Skin epidermis (tissue), 12 donors: ENCODE measurements around the gene KDM3A.
A peak's percentile ranks its signal among the peaks of the same experiment; 100 is the strongest.

Source experiments
- H3K27ac ChIP-seq, 21 experiments: fragments of 200-600 bp; sonication (generic) in 11 of 21; one replicate each; pipeline ENCODE4 v1.5.0; 2020; ENCODE audit warnings: mild to moderate bottlenecking in 3 of 21, inconsistent platforms in 2 of 21, moderate library complexity in 2 of 21
- H3K4me3 ChIP-seq, 7 experiments: fragments of 200-600 bp; sonication (generic) in 2 of 7; one replicate each; pipeline ENCODE4 v1.5.0; 2020; ENCODE audit warnings: inconsistent platforms in 2 of 7, mild to moderate bottlenecking in 2 of 7, moderate library complexity in 1 of 7

KDM3A gene

DNA sequence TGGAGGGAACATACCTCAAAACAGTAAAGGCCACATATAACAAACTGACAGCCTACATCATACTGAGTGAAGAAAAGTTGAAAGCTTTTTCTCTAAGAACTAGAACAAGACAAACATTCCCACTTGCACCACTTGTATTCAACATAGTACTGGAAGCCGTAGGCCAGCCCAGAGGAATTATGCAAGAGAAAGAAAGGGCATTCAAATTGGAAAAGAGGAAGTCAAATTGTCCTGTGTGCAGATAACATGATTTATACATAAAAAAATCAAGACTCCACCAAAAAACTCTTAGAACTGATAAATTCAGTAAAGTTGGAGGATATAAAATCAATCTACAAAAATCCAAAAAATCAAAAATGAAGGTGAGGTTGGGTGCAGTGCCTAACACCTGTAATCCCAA, 8.0 kb upstream of the KDM3A start:
- Histone ChIP-seq H3K27ac (no peak overlapping the region), H3K4me3 (no peak overlapping the region)

DNA sequence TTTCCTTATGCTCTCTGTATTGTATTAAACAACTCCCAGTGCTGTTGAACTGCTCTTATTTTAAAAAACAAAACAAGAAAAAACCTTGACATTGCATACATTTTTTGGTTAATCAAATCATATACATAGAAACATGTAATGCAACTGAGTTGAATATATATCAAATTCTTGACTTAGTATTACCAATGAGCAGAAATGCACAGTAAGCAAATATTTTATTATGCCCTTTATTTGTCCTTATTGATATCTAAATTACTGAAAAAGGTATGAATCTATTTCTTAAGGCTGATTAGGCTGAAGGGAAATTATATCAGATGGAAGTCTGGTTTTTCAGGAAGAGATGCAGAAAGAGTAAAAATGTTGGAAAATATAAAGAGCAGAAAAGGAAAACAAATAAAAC, 6.9 kb upstream of the KDM3A start:
- Histone ChIP-seq H3K4me3 (no peak overlapping the region), H3K27ac (no peak overlapping the region)

DNA sequence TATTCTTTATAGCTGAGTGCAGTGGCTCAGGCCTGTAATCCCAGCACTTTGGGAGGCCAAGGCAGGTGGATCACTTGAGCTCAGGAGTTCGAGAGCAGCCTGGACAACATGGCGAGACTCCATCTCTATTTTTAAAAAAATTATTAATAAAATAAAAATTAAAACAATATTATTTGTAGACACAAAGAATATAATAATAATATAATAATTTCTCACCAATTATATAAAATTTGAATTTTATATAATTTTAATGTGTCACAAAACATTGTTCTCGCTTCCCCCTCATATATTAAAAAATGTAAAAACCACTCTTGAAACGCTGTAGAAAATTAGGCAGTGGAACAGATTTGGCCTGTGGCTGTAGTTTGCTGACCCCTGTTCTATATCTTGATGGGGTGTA, 5.6 kb upstream of the KDM3A start:
- Histone ChIP-seq H3K27ac (no peak overlapping the region), H3K4me3 (no peak overlapping the region)

DNA sequence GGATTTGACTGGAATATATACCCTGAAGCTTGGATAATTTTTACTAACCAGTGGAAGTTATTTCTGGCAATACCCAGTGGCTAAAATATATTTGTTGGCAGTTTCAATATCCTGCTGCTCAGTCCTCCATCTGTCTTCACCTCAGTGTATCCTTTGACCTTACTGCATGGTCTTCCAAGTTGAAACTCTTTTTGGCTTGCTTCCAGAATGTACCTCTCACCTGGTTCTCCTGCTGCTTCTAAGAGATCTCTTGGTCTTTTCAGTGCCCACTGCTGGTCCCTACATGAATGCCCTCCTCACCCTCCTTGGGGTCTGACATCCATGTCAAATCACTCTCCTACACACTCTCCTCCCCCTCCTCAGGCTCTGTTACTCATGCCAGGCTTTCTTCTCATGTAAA, 4.8 kb upstream of the KDM3A start:
- H3K27ac ChIP-seq: no peak overlapping the region
- no peak overlapping the region for H3K4me3 ChIP-seq

DNA sequence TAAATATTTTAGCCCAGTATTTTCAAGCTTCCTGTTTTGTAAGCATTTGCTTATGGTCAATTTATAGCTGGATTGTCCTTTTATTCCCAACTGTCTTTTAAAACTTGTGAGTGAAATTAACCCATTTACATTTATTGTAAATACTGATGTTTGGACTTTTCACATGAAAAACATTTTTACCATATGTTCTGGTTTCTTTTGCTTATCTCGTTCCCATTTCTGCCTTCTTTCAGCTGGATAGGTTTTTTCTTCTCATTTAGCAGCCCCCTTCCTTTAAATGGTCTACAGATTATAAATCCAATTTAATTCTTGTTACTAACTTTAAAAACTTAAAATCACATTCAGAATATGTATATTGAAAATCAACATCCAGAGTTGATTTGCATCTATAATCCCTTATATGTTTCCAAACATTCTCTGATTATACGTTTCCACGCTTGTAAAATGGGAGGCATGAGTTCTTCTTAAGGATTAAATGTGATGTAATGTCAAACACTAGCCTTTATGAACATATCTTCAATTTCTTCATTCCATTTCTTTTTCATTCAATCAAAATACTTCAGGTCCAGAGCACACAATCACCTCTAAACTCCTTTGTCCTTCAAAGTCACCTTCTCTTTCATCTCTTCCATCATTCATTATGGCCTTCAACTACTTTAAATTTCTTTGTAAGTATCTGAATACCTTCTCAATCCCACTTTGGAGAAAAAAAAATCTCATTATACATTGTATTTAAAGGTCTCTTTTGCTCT, 1.1 kb upstream of the KDM3A start:
- Histone ChIP-seq H3K27ac (peak overlapping the region in 18 of 21 experiments; percentile 89 to 99 (median 95)), H3K4me3 (peak overlapping the region in 4 of 7 experiments; percentile 71 to 83 (median 78))

DNA sequence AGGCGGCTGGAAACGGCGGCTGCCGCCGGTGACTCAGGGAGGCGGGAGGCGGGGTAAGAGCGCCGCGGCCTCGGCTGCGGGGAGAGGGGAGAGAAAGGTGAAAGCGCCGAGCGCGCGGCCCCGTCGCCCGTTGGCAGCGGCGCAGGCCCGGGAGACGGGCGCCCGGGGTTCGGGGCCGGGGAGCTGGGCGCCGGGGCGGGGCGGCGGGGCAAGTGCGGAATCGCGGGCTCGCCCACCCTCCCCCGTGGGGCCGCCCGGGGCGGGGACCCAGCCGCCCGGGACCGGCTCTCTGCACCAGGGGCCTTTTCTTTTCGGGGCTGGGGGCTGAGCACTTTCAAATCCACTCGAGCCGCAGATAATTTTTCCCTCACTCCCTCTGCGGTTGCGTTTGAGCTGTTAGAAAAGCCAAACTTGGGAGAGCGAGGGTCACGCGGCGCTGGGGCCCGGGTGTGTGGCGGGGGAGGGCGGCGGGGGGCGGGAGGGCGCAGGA, 266 bp downstream of the KDM3A start:
- peak overlapping the region; percentile 58 to 83 (median 78) for H3K4me3 ChIP-seq
- H3K27ac ChIP-seq: peak overlapping the region; percentile 89 to 99 (median 95)

DNA sequence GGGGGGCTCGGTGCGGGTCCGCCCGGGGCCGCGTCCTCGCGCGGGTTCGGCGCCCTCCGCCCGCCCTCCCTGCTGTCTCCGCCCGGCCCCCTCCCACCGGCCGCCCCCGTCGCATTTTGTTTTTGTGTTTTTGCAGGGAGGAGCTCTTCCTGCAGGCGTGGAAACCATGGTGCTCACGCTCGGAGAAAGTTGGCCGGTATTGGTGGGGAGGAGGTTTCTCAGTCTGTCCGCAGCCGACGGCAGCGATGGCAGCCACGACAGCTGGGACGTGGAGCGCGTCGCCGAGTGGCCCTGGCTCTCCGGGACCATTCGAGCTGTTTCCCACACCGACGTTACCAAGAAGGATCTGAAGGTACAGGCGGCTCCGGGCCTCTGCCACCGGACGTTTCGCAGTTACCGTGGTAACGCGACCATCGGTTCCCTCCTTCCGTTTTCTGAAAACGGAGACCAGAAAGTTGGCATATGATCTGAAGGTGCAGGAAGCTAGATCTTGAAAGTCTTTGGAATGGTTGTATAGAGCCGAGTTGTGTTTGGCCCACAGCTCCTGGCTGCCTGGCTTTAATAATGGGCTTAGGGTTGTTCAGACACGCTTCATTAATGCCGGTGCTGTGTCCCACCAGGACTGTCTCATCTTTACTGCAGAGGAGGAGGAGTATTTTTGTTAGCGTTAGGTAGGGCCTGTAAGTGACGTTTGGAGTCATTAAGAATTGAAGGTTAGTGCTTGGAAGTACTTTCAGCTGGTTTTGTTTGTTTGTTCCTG, 891 bp downstream of the KDM3A start:
- Histone ChIP-seq H3K27ac (peak overlapping the region; percentile 89 to 99 (median 95)), H3K4me3 (peak overlapping the region; percentile 58 to 83 (median 78))

DNA sequence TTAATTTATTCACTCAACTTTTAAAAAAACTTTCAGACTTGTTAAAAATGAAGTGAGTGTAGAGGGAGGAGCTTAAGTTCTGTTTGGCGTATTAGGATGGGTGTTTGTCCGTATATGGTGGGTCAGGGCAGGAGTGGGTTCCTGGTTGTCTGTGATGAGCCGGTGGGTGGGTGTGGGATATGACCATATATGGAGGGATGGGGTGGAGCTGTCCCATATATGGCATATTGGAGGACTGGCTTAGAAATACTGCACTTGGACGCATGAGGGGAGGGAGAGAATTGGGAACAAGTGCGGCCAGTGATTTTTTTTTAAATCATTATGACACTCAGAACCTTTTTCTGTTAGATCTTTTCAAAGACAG, 1.5 kb downstream of the KDM3A start:
- peak overlapping the region in 20 of 21 experiments; percentile 89 to 99 (median 95) for H3K27ac ChIP-seq
- H3K4me3 ChIP-seq: peak overlapping the region; percentile 58 to 83 (median 78)

DNA sequence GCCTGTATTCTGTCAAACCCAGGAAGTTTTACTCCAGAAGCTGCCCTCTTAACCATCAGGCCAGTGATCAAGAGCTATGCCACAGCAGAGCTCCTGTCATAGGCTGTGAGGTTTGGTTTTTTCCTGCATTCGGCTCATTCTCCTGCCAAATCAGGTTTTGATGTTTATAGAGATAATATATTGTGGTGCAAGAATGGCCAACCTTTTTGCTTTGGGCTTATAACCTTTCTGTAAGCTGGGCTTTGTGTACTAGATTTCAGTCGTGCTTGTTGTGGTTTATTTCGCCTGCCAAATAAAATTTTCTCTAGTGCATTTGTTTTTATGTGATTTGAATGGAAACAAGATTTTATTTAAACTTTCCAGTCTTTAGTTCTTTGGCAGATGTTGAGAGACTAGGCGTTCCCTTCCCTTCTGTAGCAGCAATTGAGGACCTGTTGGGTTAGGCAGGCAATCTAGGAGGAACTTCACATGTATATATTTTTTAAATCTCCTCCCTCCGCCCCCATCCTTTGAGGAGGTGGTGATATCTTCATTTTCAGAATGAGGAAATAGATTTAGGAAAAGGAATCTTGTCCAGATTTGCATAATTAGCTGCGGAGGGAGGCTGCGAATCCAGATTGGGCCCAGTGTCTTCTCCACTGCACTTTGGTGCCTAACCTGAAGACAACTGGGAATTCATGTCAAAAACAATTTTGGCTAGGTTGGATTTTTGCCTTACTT, 2.6 kb downstream of the KDM3A start:
- Histone ChIP-seq H3K27ac (peak overlapping the region in 10 of 21 experiments; percentile 14 to 59 (median 36)), H3K4me3 (peak overlapping the region in 4 of 7 experiments; percentile 8 to 83 (median 46))

DNA sequence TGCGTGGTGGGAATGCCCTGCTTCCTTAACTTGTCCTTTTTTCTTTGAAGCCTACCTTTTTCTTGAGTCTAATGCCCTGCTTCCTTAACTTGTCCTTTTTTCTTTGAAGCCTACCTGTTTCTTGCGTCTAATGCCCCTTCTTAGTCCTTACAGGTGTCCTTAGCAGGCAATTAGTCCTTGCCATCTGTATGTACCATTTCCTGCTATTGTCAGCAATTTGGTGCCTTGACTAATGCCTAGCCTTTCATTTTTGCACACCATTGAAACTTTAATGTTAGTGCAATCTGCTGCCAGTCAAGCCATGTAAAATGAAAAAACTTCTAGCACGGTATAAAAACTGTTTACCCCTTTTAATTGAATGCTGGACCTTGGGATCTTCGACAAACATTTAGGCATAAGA, 4.3 kb downstream of the KDM3A start:
- no peak overlapping the region for H3K4me3 ChIP-seq
- peak overlapping the region in 1 of 21 experiments; percentile 18 for H3K27ac ChIP-seq

DNA sequence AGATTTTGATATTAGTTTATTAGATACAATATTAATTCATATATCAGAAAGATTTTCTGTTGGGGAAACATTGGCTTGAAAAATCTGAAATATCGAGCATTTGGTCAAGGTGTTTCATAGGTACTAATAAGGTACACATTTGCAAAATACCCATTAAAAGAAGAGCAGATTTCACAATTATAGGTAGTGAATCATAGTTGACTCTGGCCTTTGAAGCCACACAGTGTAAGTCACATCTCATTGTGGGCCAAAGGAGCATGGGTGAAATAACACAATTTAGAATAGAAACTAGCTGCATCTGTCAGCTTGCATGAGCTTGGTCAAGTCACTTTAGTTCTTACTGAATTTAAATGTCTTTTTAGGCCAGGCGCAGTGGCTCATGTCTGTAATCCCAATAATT, 4.9 kb downstream of the KDM3A start:
- Histone ChIP-seq H3K27ac (no peak overlapping the region), H3K4me3 (no peak overlapping the region)

DNA sequence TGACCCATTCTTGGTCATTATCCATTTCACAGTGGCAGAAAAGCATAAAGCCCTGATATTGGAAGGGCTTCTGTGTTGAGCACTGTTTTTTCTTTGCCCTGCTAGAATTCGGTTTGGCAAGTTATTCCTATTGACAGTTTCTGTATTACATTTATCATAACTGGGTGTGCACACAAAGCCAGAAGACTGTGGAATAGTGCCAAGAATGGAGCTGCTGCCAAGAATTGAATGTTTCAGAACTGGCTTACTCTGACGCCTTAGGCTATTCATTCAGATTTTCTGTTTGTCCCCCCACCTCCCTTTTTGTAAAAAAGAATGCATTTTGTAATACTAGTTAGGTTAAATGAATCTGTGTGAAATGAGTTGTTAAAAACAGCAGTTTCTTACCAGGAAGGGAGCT, 12.7 kb downstream of the KDM3A start:
- H3K4me3 ChIP-seq: no peak overlapping the region
- peak overlapping the region in 3 of 21 experiments; percentile 11 to 60 (median 45) for H3K27ac ChIP-seq

DNA sequence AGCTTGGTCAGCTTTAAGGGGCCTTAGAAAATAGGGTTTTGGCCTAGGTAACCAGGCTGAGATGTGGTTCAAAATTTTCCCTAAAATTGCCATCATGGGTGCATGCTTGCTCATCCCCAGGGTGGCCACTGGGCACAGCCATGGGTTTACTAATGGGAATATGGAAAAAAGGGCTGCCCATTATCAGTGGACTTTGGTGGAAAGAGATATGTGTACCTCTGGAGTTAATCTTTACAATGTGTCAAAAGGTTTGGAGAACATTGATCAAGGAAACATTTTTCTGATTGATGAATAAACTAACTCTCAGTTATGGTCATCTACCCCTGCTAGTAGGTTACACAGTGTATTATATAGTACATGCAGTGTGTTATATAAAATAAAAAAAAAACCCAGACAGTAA, 13.1 kb downstream of the KDM3A start:
- Histone ChIP-seq H3K4me3 (no peak overlapping the region), H3K27ac (peak overlapping the region in 2 of 21 experiments; percentile 45 to 60)

DNA sequence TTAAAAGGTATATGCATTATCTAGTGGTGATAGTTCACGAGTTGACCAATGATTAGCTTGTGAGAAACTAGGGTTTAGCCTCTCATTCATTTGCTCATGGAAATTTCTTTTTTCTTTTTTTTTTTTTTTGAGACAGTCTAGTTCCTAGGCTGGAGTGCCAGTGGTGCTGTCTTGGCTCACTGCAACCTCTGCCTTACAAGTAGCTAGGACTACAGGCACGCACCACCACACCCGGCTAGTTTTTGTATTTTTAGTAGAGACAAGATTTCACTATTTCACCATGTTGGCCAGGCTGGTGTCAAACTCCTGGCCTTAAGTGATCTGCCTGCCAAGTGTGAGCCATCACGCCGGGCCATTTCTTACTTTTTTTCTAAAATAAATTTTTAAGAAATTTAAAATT, 14.0 kb downstream of the KDM3A start:
- Histone ChIP-seq H3K27ac (no peak overlapping the region), H3K4me3 (no peak overlapping the region)

DNA sequence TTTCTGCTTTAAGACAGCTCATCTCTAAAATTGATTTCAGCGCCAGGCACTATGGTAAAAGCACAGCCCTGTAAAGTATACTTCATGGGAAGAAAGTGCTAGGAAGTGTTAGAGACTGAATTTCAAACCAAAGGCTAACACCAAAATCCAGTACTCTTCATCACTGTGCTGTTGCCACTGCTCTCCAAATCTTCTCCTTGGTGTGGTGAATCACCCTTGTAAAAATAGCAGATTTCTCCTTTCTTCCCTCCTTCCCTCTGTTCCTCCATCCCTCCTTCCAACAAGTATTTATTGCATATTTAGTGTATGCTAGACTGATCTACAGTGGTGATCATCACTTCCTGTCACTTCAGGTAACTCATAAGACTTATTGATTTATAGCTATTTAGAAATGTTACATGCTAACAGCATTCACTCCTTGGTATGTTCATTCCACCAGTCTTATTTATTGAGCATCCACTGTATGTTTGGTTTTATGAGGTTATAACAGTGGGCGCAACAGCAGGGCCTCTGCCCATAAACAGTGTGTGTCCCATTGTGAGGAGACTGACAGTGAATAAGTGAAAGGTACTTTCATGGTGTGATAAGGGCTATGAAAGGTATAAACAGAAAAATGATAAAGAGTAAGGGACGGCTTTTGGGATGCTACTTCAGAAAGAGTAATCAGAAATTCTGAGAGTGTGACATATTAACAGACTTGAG, 20.0 kb downstream of the KDM3A start:
- no peak overlapping the region for H3K27ac ChIP-seq
- no peak overlapping the region for H3K4me3 ChIP-seq

DNA sequence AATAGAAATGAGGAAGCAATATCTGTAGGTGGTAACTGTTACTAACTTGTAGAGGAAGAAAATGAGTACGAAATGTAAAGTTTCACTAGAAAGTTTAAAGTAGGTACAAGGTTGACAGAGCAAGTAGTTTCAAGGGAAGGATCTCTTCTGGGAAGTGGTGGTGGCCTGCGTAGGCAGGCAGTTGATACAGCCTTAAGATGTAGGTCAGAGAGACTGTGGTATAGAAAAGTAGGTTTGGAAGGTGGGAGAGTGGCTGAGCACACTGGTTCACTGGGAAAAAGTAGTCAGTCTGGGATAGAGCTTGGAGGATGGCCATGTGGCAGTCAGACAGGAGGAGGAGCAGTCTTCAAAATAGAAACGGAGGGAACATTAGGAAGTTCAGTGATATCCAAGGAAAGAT, 23.5 kb downstream of the KDM3A start:
- H3K27ac ChIP-seq: peak overlapping the region in 1 of 21 experiments; percentile 5
- no peak overlapping the region for H3K4me3 ChIP-seq

DNA sequence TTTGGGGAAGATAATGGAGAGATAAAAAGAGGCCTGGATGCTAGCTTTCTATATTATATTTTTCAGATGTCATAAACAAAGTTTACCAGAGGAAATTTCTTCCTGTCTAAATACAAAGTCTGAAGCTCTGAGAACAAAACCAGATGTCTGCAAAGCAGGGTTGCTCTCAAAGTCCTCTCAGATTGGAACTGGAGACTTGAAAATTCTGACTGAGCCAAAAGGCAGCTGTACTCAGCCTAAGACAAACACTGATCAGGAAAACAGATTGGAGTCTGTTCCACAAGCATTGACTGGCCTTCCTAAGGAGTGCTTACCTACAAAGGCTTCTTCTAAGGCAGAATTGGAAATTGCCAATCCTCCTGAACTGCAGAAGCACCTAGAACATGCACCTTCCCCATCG, 25.1 kb downstream of the KDM3A start:
- H3K27ac ChIP-seq: peak overlapping the region in 1 of 21 experiments; percentile 32
- no peak overlapping the region for H3K4me3 ChIP-seq

DNA sequence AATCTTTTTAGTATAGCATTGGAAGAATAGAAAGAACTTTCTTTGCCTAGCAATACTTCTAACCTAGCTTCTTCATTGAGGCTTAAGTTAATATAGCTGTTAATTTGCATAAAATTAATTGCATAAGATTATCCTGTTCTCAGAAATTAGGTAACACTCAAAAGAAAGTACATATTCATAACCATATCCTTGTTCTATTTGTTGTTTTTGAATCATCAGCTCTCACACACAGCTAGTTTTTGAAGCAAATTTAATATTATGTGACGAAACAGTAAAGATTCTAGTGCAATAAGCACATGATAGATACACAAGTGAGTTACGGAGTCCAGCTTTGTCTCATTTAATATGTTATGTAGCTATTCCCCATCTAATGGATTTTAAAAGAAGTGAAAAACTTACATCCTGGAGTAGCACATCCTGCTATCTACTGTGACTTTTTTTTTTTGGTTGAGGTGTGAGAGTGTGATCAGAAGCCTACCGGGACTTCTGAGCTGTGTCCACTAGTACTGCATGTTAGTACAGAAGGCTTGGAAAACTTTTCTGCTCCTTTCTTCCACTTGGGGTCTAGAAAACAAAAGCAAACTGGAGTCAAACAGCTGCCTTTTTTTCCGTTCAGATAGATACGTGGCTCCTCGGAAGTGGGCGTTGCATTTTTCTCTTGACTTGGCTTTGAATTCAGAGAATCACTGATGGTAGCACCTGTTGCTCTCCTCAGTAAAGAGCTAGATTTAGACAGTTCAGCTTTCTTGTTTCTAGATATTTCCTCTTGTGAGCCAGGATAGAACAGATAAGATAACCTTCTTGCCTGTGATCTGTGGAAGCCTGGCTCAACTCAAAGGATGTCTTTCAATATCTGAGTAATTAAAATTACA, 27.2 kb downstream of the KDM3A start:
- H3K4me3 ChIP-seq: no peak overlapping the region
- peak overlapping the region in 2 of 21 experiments; percentile 5 to 53 for H3K27ac ChIP-seq

DNA sequence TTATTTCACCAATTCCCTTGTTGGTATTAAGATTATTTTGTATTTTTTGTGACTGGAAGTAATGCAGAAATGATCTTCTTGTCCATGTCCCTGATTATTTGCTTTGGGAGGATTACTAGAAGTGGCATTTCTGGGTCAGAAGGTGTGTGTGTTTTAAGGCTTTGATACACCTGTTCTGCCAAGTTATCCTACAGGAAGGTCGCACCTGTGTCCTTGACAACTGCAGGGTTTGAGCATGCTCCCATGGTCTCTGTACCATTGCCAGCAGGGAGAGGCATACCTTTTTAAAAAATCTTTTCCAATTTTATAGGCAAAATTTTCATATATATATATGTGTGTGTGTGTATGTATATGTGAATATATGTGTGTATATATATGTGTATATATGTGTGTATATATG, 29.7 kb downstream of the KDM3A start:
- H3K27ac ChIP-seq: no peak overlapping the region

More for the DNA sequence above, 29.7 kb downstream of the KDM3A start:
- no peak overlapping the region for H3K4me3 ChIP-seq
